Stimulated activated naive CD8-positive, alpha-beta T cell treated with anti-CD3 and anti-CD28 coated beads, Interleukin-15, amount 100 ng/mL, for 72 hours (primary cell): Measurements from ENCODE around the gene TXNIP.
A peak's percentile ranks its signal among the peaks of the same experiment; 100 is the strongest.

Experiments
- ATAC-seq: fragments of 150-1000 bp; cut with Tn5 transposase; 2 replicates; pipeline ENCODE4 v1.10.0; 2021; ENCODE audit warnings: mild to moderate bottlenecking, moderate library complexity
- DNase-seq, 2 donors: peaks; one replicate each; pipeline ENCODE4 v3.0.0; 2021 to 2022
- H3K27ac Mint-ChIP-seq, 2 donors: one replicate each; pipeline ENCODE4 v1.8.0; 2022; ENCODE audit warnings: mild to moderate bottlenecking in 2 of 2, mixed read lengths in 2 of 2, moderate library complexity in 2 of 2
- H3K27me3 Mint-ChIP-seq: one replicate; pipeline ENCODE4 v1.8.0; 2022; ENCODE audit warnings: mixed read lengths
- H3K4me1 Mint-ChIP-seq: one replicate; pipeline ENCODE4 v1.8.0; 2022; ENCODE audit warnings: mild to moderate bottlenecking, mixed read lengths
- H3K4me3 Mint-ChIP-seq, 2 donors: one replicate each; pipeline ENCODE4 v1.8.0; 2022; ENCODE audit warnings: mild to moderate bottlenecking in 2 of 2, mixed read lengths in 2 of 2, moderate library complexity in 1 of 2
- H3K9me3 Mint-ChIP-seq, 2 donors: one replicate each; pipeline ENCODE4 v1.8.0; 2022; ENCODE audit warnings: mixed read lengths in 2 of 2

The TXNIP gene

DNA sequence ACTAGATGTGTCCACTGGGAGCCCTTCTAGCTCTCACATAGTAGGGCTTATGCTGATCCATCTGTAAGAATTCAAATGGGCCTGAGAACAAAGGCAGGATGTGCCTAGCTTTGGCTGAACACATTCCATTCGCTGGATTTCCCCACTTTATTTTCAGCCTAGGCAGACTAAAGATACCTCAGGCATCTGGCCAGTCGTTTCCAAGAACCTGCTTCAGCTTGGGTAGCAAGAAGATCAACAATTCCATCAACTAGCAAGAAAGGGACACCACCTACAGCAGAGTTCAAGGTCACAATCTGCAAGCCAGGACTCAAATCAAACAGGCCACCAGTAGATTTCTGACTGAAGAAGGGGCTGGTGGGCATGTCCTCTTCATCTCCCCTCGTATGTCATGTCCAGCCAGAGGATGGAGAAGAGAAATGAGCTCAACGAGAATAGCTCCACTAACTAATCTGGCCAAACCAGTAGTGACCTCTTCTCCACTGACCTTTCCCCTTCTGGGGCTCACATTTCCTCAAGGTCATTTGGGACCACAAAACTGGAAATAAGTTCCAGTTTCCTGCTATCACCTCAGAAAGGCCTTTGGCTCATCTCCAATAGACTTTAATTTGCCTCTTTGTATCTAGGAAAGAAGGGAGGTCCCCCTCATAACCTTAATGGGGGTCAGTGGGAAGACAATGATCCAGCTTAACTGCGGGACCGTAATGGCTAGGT is 14.2 kb downstream of the TXNIP start:
- Mint-ChIP-seq H3K4me3 (peak overlapping the region; percentile 22 to 40), H3K4me1 (no peaks in the 10 kb centered on the region), H3K27me3 (no peaks in the 10 kb centered on the region), H3K9me3 (no peaks in the 10 kb centered on the region), H3K27ac (peak overlapping the region; percentile 67 to 68)
- ATAC-seq (no peak), DNase-seq (no peak)

DNA sequence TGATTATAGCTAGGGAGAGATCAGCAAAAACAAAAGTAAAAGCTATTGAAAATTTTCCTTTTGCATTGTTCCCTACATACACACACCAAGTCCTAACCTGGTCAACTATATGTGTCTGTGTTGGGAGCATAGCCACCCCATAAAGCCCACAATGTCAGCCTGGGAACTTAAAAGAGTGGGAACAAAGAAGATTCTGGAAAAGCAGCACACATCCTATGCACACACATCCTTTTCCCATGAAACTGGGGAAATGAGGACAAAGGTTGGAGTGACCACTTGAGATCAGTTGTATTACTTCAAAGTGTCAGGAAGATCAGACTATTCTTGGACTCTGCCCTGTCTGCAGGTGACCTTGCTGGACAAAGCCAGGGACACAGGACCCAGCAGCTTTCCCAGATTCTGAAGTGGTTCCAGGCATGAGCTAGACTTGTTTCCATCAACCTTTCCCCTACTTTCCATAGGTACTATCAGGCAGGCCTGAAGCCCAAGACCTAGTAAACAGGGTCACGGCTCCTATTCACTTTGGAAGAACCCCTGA is 15.9 kb downstream of the TXNIP start:
- no peaks in the 10 kb centered on the region for H3K27me3 Mint-ChIP-seq
- no peaks in the 10 kb centered on the region for H3K9me3 Mint-ChIP-seq
- no peak for ATAC-seq
- peak overlapping the region in 1 of 2 donors; percentile 10 for H3K4me3 Mint-ChIP-seq
- DNase-seq = no peak
- peak overlapping the region in 1 of 2 donors; percentile 73 for H3K27ac Mint-ChIP-seq
- H3K4me1 Mint-ChIP-seq = no peaks in the 10 kb centered on the region

DNA sequence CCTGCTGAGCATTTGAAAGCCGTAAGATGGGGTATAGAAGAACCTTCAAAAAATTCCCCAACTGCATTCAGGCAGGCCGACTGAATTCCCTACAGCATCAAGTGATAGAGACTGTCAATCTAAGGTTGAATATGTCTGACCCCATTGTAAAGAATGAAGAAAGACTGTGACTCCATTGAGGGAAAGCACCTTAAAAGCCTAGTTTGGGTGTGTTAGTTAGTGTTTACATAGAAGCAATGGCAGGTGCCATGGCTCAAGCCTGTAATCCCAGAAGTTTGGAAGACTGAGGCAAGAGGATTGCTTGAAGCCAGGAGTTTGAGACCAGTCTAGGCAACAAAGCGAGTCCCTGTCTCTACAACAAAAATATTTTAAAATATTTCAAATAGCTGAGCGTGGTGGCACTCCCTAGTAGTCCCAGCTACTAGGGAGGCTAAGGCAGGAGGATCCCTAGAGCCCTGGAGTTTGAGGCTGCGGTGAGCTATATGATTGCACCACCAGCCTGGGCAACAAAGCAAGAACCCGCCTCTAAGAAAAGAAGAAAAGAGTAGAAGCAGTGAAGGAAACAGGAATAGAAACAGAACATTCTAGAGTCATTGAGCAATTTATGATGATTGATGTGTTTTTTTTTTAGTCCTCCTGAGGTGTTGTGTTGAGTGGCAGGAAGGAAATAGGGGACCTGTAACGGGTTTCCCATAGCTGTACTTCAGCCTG is 16.5 kb downstream of the TXNIP start:
- Mint-ChIP-seq H3K4me1 (peaks cover 4% of the 10 kb centered on the region), H3K27ac (no peak overlapping the region), H3K9me3 (no peaks in the 10 kb centered on the region), H3K4me3 (no peak overlapping the region), H3K27me3 (no peaks in the 10 kb centered on the region)
- ATAC-seq (peak; percentile 18), DNase-seq (peak in 1 of 2 donors; percentile 47)

DNA sequence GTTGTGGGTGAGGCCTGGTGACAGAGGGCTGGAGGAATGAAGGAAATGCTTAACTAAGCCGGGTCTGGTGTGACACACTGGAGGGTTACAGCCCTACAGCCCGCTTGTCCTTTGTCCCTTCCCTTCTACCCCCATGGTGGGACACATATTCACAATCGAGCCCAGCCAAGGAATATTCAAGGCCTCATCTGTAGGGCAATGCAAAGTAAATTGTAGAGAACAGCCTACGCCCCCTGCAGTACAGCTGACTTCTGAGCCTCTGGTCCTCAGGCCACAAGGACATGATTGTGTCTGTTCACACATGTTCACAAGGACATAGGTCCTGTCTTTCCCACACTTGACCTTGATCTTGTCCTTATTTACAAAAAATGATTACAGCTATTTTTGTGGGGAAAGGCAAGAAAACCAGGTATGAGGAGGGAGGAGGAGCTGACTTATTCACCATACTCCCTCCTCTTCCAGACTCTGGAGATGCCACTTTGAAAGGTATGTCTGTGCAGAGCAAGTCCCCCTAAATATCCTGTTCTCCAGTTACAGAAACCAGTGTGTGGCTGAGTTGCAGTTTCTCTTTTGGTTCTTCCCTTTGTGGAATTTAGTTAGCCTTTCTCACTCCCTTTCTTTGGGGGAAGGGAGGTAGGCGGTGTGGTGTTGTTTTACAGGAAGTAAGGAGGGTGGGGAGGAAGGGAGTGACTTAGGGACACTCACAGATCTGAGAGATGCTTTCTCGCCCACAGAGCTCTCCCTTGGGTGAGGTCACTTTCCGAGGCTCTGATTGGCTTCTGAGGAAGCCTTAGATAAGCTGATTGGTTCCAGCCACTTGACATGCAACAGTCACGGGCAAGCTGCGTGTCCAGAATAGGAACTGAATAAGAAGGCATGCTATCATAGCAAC is 17.3 kb downstream of the TXNIP start:
- H3K27me3 Mint-ChIP-seq = no peaks in the 10 kb centered on the region
- H3K27ac Mint-ChIP-seq = no peak overlapping the region
- DNase-seq (peak; percentile 78 to 91), ATAC-seq (peak; percentile 91)
- no peak overlapping the region for H3K4me3 Mint-ChIP-seq
- H3K9me3 Mint-ChIP-seq = no peaks in the 10 kb centered on the region
- peaks cover 11% of the 10 kb centered on the region for H3K4me1 Mint-ChIP-seq

DNA sequence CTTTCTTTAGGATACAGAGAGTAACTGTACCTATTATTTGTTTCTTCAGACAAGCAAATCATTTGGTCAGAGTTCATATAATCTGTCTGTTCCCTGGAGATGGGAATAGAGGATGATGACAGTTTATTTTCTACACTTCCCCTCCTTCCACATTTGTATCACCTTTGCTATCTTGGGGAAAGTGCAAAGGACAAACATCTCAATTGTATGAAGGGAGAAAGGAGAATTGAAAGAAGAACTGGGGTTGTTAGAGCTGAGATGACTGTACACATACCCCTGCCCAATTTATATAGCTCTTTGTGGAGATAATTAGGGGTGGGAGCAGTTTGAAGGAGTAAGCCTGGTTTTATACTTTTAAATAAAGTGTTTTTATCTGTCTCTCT is 17.9 kb downstream of the TXNIP start:
- no peak overlapping the region for H3K27ac Mint-ChIP-seq
- H3K9me3 Mint-ChIP-seq = no peaks in the 10 kb centered on the region
- no peak overlapping the region for H3K4me3 Mint-ChIP-seq
- no peak for DNase-seq
- H3K4me1 Mint-ChIP-seq = peaks cover 18% of the 10 kb centered on the region
- H3K27me3 Mint-ChIP-seq = no peaks in the 10 kb centered on the region
- no peak for ATAC-seq

DNA sequence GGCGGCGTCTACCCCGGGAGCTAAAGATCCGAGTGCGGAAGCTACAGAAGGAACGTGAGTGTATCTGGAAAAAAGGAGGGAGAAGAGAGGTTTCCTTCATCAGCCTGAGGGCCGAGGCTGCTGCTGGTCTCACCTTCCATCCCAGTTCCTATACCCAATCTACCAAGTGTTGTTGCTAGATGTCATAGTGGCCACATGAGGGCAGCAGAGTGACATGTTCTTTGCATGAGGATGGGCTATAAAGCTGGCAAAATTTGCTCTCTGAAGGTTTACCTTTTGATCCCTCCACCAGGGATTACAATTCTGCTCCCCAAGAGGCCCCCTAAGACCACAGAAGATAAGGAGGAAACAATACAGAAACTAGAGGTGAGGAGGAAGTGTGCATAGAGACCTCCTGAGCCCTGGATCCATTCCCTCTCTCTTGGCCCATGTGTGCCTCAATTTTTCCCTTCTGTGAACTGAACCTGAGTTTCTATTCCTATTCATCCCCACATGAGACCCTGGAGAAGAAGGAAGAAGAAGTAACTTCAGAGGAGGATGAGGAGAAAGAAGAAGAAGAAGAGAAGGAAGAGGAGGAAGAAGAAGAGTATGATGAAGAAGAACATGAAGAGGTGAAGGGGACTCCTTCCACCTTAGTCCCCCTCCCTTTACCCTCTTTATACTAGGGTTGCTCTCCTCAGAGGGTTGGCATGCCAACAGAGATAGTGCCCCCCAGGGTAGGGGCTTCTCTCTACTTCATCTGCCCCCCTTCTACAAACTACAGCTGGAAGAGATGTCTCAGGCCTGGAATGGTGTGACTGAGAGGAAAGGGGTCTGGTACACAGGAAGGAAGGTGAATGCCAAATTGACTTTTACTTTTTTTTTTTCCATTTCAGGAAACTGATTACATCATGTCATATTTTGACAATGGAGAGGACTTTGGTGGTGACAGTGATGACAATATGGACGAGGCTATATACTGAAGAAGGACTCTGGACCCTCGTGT is 18.6 kb downstream of the TXNIP start:
- DNase-seq (peak; percentile 68 to 79), ATAC-seq (peak; percentile 42)
- Mint-ChIP-seq H3K9me3 (no peaks in the 10 kb centered on the region), H3K27ac (no peak overlapping the region), H3K4me3 (no peak overlapping the region), H3K4me1 (peaks cover 22% of the 10 kb centered on the region), H3K27me3 (no peaks in the 10 kb centered on the region)

DNA sequence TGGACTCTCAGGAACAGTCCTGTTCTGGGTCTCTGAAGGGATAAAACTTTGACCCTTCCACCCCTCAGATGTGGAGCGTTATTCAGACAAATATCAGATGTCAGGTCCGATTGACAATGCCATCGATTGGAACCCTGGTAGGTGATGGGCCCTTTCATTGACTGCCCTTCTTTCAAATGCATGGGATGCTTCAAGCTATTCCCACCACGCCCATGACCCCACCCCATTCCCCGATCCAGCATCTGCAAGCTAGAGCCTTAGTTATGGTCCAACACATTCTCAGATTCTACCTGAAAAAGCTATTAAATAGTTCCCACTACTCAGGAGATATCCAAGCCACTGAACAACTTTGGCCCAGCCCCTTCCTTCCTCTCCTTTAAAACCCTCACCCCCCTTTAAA is 19.4 kb downstream of the TXNIP start:
- DNase-seq (no peak), ATAC-seq (no peak)

DNA sequence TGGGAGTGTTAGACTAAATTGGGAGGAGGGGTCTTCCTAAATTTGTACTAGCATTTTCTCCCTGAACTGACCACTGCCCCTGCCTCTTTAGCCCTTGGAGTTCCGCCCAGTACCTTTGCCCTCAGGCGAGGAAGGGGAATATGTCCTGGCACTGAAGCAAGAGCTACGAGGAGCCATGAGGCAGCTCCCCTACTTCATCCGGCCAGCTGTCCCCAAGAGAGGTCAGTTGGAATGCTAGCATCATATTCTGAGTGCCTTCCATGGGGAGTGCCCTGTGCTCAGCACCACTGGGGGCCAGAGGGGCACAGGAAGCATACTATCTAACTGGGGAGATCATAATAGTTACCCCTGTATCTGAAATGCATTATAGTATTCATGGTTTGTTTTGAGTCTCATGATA is 21.2 kb downstream of the TXNIP start:
- ATAC-seq = no peak
- no peak overlapping the region for H3K27ac Mint-ChIP-seq
- H3K27me3 Mint-ChIP-seq = no peaks in the 10 kb centered on the region

More for the DNA sequence above, 19.4 kb downstream of the TXNIP start:
- H3K27ac Mint-ChIP-seq = no peak overlapping the region
- H3K4me1 Mint-ChIP-seq = peaks cover 22% of the 10 kb centered on the region
- H3K9me3 Mint-ChIP-seq = no peaks in the 10 kb centered on the region
- H3K4me3 Mint-ChIP-seq = no peak overlapping the region
- H3K27me3 Mint-ChIP-seq = no peaks in the 10 kb centered on the region

DNA sequence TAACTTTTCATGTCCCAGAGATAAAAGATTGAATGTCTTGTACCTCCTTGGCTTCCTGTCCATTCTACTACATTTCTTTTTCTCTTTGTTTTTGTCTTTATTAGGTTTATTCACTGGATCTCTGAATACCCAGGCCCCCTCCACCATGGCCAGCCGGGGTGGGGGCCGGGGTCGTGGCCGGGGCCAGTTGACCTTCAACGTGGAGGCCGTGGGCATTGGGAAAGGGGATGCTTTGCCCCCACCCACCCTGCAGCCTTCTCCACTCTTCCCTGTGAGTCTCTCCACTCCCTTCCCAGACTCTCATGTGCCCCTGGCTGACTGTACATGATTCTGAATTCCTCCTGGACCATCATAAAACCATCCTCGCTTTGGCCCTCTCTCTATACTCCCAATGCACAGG is 21.7 kb downstream of the TXNIP start:
- no peak for ATAC-seq
- Mint-ChIP-seq H3K9me3 (no peaks in the 10 kb centered on the region), H3K4me3 (no peak overlapping the region), H3K27me3 (no peaks in the 10 kb centered on the region), H3K4me1 (peaks cover 29% of the 10 kb centered on the region), H3K27ac (no peak overlapping the region)
- DNase-seq = no peak

More for the DNA sequence above, 21.2 kb downstream of the TXNIP start:
- Mint-ChIP-seq H3K4me1 (peaks cover 29% of the 10 kb centered on the region), H3K4me3 (no peak overlapping the region), H3K9me3 (no peaks in the 10 kb centered on the region)
- DNase-seq = no peak

DNA sequence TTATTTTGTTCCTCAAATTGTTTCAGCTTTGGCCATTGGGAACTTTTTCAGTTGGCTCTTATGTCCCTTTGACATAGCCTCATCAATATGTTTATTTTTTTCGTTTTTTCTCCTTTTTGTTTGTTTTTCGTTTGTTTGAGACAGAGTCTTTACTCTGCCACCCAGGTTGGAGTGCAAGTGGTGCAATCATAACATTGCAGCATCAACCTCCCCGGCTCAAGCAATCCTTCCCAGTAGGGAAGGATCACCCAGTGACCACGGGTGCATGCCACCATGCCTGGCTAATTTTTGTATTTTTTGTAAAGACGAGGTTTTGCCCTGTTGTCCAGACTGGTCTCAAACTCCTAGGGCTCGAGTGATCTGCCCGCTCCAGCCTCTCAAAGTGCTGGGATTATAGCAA is 23.8 kb downstream of the TXNIP start:
- Mint-ChIP-seq H3K4me3 (no peak overlapping the region), H3K9me3 (peaks cover 0 to 5% of the 10 kb centered on the region in 2 donors), H3K4me1 (peaks cover 40% of the 10 kb centered on the region), H3K27me3 (no peaks in the 10 kb centered on the region), H3K27ac (peak overlapping the region in 1 of 2 donors; percentile 27)
- DNase-seq (no peak), ATAC-seq (no peak)

DNA sequence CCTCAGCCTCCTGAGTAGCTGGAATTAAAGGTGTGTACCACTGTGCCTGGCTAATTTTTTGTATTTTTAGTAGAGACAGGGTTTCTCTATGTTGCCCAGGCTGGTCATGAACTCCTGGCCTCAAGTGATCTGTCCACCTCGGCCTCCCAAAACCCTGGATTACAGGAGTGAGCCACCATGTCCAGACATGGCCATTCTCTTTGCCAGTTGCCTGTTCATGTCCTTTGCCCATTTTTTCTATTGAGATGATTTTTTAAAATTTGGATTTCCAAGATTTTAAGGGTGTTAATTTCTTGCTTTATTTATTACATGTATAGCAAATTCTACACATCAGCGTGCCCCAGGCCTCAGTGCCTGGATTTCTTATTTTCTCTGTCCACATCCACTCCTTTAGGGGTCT is 29.1 kb downstream of the TXNIP start:
- peaks cover 0 to 9% of the 10 kb centered on the region in 2 donors for H3K9me3 Mint-ChIP-seq
- H3K27me3 Mint-ChIP-seq = no peaks in the 10 kb centered on the region
- ATAC-seq (no peak), DNase-seq (no peak)
- H3K4me1 Mint-ChIP-seq = peaks cover 39% of the 10 kb centered on the region
- no peak overlapping the region for H3K4me3 Mint-ChIP-seq
- H3K27ac Mint-ChIP-seq = no peak overlapping the region

DNA sequence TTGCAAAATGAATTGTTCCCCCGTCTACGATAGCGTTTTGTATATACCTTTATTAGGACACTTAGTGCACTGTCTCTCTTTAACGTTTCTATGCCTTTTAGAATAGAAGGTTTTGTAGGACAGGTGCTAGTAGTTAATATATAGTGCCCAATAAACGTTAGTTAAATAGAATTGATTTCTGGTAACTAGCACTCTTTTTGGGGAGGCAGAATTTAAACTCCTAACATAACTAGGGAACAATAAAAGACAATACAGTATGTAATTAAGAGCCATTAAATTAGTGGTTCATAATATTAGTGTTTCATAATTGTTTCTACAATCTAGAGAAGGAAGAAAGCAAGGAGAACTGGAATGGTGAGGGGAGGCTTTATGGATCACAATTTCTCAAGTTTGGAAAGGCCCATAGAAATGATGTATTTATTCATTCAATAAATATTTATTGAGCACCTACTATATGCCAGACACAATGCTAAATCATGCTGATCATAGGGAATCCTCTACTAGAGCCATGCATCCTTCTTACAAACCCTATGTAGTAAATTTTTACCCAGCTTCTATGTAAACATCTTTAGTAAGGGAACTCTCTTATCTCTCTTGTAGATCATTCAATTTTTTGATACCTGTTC is 31.1 kb downstream of the TXNIP start:
- peak overlapping the region; percentile 90 to 91 for H3K4me3 Mint-ChIP-seq

DNA sequence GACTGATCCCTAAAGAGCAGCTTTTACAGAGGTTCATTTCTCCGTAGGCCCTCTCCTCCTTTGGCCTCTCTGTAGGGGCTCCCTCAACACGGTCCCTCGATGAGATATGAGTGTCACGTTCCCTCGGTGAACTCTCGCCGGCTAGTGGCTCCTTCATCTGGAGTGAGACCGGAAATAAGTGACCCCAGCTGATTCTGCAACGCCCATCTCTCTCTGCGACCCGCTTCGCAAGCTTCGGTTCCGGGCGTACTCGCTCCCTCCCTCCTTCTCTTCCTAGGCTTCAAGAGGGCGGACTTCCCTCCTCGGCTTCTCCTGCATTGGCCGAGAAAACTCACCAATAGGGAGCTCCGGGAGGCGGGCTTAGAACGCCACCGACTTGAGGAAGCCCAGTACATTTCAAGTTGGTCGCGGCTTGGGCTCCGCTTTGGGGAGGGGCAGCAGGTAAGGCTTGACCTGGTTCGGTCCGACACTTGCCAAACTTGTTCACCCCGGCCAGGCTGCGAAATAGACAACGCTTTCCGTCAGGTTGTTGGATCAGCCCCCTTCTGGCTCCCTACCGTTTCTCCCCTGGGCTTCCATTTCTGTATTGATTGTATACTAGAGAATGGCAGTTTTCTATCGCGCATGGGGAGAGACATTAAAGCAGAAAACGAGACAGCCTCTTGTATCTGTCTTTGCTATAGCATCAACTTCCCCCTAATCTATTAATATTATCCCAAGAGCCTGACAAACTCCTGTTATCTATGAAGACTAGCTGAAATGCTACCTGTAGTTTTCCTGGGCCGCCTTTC is 31.9 kb downstream of the TXNIP start, which contains the start of the genes ANKRD34A and POLR3GL:
ANKRD34A (minus strand) TSS at position 248 of the 791 bp plus-strand sequence. CDS start 2,816 bp downstream, outside the sequence.
POLR3GL (plus strand) TSS at position 363 of the 791 bp plus-strand sequence. CDS start 10,176 bp downstream, outside the sequence.
- H3K27ac Mint-ChIP-seq = peak within 1 kb of the TSS; percentile 87 to 90
- H3K4me3 Mint-ChIP-seq = peak within 1 kb of the TSS; percentile 90 to 91
- peaks cover 0 to 9% of the 10 kb centered on the region in 2 donors for H3K9me3 Mint-ChIP-seq
- peaks cover 47% of the 10 kb centered on the region for H3K4me1 Mint-ChIP-seq
- ATAC-seq (peak; percentile 88), DNase-seq (peak; percentile 83 to 91)
- H3K27me3 Mint-ChIP-seq = no peaks in the 10 kb centered on the region

More for the DNA sequence above, 31.1 kb downstream of the TXNIP start:
- no peaks in the 10 kb centered on the region for H3K27me3 Mint-ChIP-seq
- H3K4me1 Mint-ChIP-seq = peaks cover 40% of the 10 kb centered on the region
- H3K9me3 Mint-ChIP-seq = peaks cover 0 to 9% of the 10 kb centered on the region in 2 donors
- ATAC-seq (no peak), DNase-seq (no peak)
- peak overlapping the region; percentile 87 to 90 for H3K27ac Mint-ChIP-seq
